ENCODE data around the gene DLK1. TPM values are rescaled to one million over a fixed set of nuclear protein-coding genes. Genes with fewer than 3 reads are reported as not detected.

DLK1 gene
- polyA plus RNA-seq, 3 donors = 2.7 to 6.1 (median 4.4) TPM

GRCh38 chr14:100731846-100732765 lies 5.4 kb downstream of the DLK1 start:
- no peak for DNase-seq (ENCODE audit: low read depth in 3 of 3, low spot score in 2 of 3)

GRCh38 chr14:100732766-100733100 lies 6.0 kb downstream of the DLK1 start:
- DNase-seq (ENCODE audit: low read depth in 3 of 3, low spot score in 2 of 3) = no peak

GRCh38 chr14:100733152-100733850 lies 6.6 kb downstream of the DLK1 start:
- no peak for DNase-seq (ENCODE audit: low read depth in 3 of 3, low spot score in 2 of 3)

GRCh38 chr14:100734031-100734990 lies 7.6 kb downstream of the DLK1 start:
- no peak for DNase-seq (ENCODE audit: low read depth in 3 of 3, low spot score in 2 of 3)

GRCh38 chr14:100735271-100735670 lies 8.6 kb downstream of the DLK1 start:
- DNase-seq (ENCODE audit: low read depth in 3 of 3, low spot score in 2 of 3) = no peak

GRCh38 chr14:100736269-100737180 lies 9.8 kb downstream of the DLK1 start:
- no peak for DNase-seq (ENCODE audit: low read depth in 3 of 3, low spot score in 2 of 3)

- DNase-seq (ENCODE audit: low read depth in 3 of 3, low spot score in 2 of 3) = no peak
These were observed 10.8 kb downstream of the DLK1 start for GRCh38 chr14:100737526-100737925.

- no peak for DNase-seq (ENCODE audit: low read depth in 3 of 3, low spot score in 2 of 3)
These were observed 11.6 kb downstream of the DLK1 start for GRCh38 chr14:100738269-100738691.

- DNase-seq (ENCODE audit: low read depth in 3 of 3, low spot score in 2 of 3) = no peak
These were observed 12.0 kb downstream of the DLK1 start for GRCh38 chr14:100738704-100739131.

GRCh38 chr14:100739306-100739705 lies 12.6 kb downstream of the DLK1 start:
- DNase-seq (ENCODE audit: low read depth in 3 of 3, low spot score in 2 of 3) = no peak

GRCh38 chr14:100740196-100740825 lies 13.6 kb downstream of the DLK1 start:
- DNase-seq (ENCODE audit: low read depth in 3 of 3, low spot score in 2 of 3) = no peak

- DNase-seq (ENCODE audit: low read depth in 3 of 3, low spot score in 2 of 3) = no peak
These were observed 14.2 kb downstream of the DLK1 start for GRCh38 chr14:100740929-100741328.

GRCh38 chr14:100741966-100742365 lies 15.3 kb downstream of the DLK1 start:
- DNase-seq (ENCODE audit: low read depth in 3 of 3, low spot score in 2 of 3) = no peak

GRCh38 chr14:100746326-100746725 lies 19.6 kb downstream of the DLK1 start:
- DNase-seq (ENCODE audit: low read depth in 3 of 3, low spot score in 2 of 3) = no peak

GRCh38 chr14:100747021-100747586 lies 20.4 kb downstream of the DLK1 start:
- DNase-seq (ENCODE audit: low read depth in 3 of 3, low spot score in 2 of 3) = no peak

GRCh38 chr14:100747736-100748135 lies 21.0 kb downstream of the DLK1 start:
- no peak for DNase-seq (ENCODE audit: low read depth in 3 of 3, low spot score in 2 of 3)

GRCh38 chr14:100748403-100748802 lies 21.7 kb downstream of the DLK1 start:
- DNase-seq (ENCODE audit: low read depth in 3 of 3, low spot score in 2 of 3) = no peak

GRCh38 chr14:100748944-100749343 lies 22.3 kb downstream of the DLK1 start:
- DNase-seq (ENCODE audit: low read depth in 3 of 3, low spot score in 2 of 3) = no peak

All from right renal cortex interstitium (tissue), 3 donors.